ENCODE measurements around the gene ZNF804B.

ZNF804B gene

DNA sequence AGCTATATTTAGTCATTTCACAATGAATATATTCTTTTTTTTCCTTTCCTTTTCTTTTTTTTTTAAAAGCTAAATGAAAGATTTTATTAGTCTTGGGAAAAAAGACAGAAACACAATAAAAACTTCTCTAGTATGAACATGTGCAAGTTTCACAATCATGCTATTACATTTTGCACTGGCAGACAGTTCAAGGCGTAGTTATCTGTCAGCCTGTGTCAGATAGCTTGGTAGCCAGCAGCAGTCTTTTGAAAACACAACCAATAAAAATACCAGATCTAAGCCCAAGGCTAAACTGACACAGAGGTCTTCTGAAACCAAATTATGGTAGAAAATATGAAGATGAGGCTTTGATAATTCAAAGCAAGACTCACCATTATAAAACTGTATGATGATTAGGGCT lies 241.8 kb downstream of the ZNF804B start:
- no peak for DNase-seq

DNA sequence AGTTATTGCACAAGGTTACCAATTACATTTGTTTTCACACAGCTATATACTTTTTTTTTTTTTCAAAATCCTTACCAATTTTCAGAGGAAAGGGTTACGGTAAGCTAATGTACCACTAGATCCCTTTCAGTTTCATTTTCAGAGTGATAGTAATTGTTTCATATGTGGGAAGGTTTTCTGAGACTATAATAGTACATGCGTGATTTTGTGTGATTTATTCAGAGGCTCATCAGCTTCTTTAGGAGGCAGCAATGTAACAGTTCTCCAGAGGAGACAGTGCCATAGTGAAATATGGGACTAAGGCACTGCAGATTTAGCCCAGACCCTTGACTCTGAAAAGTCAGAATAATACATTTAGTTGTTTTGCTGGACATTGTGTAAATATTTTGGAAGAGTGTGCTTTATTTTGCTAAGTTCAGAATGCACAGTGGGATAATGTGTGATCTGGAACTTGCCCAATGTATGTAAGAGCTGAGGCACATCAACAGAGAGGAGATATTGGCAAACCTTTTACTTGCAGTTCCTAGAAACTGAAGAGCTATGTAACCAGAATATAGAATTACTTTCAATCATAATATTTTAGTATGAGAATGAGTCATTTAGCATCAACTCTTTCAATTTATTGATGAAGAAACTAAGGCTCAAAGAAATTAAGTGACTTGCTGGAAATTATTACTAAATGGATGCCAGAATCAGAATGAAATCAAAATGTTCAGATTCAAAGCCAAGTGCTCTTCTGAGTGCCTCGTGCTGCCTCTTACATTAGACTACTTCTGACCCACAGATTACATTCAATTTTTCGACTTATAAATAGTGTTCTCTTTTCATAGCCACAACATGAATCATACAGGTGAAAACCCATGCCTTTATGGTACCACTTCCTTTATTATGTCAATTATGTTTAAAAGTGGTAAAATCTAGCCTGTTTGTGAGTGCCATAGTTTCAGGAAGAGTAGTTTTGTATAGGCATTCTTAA lies 243.8 kb downstream of the ZNF804B start:
- DNase-seq = no peak

DNA sequence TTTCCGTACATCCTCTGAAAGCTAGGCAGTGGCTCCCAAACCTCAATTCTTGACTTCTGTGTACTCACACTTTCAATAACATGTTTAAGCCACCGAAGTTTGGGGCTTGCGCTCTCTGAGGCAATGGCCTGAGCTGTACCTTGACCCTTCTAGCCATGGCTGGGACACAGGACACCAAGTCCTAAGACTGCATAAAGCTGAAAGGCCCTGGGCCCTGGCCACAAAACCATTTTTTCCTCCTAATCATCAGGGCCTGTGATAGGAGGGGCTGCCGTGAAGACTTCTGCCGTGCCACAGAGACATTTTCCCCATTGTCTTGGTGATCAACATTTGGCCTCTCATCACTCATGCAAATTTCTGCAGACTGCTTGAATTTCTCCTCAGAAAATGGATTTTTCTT lies 252.5 kb downstream of the ZNF804B start:
- no peak for DNase-seq

DNA sequence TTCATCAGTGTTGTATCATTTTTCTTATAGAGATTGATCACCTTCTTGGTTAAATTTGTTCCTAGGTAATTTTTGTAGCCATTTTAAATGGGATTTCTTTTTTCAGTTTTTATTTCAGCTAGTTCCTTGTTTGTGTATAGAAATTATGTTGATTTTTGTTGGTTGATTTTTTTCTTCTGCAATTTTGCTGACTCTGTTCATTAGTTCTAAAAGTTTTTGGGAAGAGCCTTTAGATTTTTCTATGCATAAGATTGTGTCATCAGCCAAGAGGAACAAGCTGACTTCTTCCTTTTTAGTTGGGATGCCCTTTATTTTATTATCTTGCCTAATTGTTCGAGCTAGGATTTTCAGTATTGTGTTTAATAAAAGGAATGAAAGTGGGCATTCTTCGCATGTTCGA lies 258.2 kb downstream of the ZNF804B start:
- DNase-seq = no peak

DNA sequence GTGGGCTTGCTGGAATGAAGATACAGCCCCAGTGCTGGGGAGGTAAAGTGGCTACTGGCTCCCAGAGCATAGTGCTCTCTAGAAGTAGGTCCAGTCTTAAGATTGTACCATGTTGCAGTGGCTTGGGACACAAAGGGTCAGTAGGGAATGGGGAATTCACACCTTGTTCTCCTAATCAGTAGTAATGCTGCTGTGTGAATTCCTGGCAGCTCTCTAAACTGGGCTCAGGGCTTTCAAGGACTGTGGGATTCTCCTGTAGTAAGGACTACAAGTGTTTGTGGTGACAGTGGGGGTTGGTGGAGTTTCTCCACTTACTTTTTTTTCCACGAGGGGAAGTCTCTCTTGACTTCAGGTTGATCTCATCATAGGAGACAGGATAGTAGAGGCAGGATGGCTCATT lies 262.2 kb downstream of the ZNF804B start:
- no peak for DNase-seq

DNA sequence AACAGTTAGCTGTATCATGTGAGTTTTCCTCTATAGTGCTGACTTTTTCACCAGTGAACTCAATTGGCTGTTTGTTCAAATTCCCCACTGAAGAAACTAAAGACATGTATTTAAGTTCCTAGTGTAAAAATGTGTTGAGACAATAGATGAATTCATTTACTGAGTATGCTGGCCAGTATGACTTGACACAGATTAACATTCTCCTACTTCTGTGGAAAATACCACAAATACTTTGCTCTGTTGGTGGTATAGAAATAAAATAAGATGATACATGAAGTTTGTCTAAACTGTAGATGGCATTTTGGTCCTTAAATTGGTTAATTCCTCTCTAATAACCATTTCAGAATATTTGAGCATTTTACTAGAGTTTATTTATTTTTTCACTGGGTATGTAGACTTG lies 263.7 kb downstream of the ZNF804B start:
- no peak for DNase-seq

DNA sequence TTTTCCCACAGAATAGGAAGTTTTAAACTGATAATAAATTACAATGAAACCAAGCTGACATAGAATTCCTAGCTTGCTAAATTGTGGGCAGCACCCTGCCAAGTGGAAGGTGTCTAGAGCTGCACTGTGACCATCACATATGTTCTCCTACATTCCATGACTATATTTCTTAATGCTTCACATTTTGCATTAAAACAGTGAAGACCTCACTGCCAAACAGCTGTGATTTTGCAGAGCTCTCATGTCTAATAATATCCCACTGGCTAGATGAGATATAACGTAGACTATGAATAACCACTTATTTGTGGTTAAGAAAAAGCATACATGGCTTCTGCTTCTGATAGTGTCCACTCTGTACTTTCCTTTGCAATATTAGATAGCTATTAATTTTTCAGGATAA lies 264.4 kb downstream of the ZNF804B start:
- DNase-seq = no peak

DNA sequence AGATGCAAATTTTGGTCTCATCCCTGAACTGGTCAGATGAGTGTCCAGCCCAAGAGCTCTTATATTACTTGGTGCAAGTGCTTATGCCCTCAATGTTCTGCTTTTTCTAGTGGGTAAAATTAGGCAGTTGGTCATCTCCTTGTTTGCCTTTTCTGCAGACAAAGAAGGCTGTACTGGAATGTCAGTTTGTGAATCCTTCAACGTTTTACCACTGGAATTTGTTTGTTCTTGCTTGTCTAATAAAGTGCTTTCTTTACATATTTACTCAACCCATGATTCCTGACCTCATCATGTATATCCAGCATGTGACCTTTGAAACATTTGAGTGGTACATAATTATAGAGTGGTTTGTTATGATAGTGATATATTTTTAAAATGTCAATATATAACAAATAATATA lies 268.3 kb downstream of the ZNF804B start:
- DNase-seq = no peak

DNA sequence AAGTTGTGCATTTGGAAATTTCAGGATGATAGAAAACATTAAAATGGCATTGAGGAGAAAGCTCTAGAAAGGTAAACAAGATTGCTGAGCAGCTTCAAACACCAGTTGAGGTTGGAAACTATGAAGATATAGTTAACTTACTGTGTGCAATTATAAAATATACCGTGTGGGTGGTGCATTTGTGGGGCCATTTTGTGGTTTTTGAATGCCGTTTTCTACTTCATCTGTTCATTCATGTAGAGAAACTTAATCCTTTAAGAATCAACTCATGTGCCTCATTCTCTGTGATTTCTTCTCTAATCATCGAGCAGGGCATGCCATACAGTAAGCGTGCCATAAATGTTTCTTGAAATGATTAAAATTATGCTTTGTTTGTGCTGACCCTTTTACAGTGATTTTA lies 268.8 kb downstream of the ZNF804B start:
- no peak for DNase-seq

DNA sequence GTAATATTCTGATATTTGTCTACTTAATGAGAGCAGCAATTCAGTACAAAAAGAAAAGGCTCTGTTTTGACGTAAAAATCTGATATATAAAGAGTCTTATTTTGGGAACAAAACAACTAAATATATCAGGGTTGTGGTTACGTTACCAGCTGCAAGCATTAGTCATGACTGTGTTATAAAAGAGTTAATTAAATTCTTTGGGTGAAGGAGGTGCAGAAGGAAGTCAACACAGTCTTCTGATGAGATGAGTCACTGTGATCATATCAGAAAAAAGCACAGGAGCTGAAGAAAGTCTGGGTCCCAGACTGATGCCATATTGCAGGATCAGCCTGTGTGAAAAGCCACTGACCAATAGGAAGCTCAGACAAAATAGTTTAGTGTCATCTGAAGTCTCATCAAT lies 270.4 kb downstream of the ZNF804B start:
- DNase-seq = no peak

DNA sequence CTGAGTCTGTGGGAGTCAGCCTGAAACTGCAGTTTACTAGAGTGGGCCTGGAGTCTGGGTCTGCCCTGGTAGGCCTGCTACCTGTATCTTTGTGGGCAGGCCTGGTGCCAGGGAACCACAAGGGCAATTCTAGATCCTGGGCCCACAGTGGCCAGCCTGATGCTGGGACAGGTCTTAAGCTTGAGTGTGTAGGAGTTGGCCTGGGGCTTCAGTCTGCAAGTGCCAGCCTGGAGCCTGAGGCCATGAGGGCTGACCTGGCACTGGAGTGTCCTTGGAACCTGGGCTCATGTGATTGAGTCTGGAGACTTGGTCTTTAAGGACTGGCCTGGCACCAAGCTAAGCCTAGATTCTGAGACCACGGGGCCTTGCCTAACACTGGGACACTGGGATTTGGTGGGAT lies 281.7 kb downstream of the ZNF804B start:
- no peak for DNase-seq

DNA sequence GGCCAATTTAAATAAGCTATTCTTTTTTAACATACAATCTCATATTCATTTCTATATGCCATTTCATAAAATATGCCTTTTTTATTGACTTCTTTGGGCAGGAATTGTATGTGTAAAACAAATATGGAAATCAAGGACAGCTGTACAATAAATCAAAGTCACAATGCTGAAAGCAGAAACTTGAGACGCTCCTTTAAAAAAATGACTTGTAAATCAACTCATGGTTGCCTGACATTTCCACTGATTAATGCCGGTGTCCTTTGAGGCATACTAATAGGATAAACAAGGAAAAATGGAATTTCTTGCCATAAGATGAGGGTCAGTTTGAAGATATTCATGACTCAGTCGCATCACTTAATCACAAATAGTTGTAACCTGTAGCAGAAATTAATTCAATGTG lies 283.4 kb downstream of the ZNF804B start:
- no peak for DNase-seq

DNA sequence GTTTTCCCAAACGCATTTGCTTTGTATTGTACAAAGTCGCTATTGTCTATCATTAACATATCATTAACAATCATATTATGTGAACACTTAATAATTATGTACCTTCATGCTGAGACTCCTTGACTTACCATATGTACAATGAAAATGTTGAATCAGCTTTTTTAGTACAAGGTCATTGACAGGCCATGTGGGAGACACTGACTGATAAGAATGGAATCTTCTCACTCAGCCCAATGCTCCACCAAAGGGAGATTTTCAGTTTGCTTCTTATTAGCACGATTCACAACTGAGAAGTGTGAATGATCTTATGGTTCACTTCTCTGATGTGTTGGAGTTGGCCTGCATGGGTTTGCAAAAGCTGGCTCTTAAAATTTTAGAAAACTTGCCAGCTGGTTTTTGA lies 289.5 kb downstream of the ZNF804B start:
- DNase-seq = no peak

DNA sequence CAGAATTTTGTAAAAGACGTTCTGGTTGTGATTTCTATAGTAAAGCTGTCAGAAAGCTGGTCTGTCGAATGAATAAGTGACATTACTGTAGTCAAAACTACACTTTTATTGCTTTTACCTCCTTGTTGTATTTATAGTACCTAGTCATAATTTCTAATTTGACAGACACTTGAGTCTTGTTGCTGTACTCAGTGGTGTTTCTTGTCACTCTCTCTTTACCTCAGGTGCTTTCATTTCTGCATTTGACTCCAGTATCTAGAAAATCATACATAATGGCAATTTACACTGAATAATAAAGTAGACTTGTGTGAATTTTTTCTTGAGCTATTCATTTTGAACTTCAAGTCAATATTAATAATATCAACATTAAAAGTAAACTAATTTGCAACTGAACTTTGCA lies 293.6 kb downstream of the ZNF804B start:
- DNase-seq = no peak

DNA sequence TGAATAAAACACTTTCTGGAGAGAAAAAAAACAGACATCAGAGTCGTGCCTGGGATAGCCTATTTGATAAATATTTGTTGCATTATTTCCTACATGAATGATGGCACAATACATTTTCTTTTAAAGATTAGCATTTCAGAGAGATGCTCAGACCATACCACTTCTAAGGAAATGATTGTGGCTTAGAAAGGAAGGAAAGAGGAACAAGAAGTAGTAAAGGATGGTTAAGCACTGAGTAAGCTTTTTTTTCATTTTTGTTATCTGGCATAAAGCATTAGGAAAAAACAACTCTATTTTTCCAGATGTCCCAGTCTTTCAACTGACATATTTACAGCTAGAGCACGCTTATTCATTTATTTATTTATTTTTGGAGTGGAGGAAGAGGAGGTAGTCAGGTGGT lies 294.9 kb downstream of the ZNF804B start:
- no peak for DNase-seq

DNA sequence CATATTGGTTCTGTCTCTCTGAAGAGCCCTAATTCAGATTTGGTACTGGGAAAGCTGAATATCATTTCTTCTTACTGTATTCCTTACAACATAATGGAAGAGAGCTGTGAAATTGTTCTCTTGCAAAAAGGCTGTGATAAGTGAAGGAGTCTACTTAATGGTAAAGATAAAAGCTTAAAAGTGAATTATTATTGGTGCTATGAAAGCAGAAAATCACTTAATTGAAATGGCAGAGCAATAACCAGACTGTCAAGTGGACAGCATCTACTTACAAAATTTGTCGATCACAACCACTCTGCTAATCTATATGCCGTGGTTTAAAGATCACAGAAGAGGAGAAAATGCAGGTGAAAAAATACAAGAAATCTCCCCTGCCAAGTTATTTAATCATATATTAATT lies 300.7 kb downstream of the ZNF804B start:
- no peak for DNase-seq

DNA sequence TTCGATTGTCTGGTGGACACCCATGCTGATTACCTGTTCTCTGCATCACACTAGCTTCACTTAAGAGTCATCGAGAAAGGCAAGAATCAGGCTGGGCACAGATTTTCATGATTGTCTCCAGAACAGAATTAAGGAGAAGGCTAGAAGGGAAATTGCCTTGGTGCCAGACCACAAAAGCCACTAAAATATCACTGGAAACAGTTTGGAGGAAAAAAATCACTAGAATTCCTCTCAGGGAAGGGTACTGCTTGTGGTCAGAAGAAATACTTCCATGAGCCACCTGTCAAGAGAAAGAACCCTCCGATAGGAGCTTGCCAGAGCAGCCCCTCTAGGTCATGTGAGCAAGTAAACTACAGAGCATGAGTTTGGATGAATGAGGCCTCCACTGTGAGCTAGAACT lies 305.3 kb downstream of the ZNF804B start:
- DNase-seq = no peak

DNA sequence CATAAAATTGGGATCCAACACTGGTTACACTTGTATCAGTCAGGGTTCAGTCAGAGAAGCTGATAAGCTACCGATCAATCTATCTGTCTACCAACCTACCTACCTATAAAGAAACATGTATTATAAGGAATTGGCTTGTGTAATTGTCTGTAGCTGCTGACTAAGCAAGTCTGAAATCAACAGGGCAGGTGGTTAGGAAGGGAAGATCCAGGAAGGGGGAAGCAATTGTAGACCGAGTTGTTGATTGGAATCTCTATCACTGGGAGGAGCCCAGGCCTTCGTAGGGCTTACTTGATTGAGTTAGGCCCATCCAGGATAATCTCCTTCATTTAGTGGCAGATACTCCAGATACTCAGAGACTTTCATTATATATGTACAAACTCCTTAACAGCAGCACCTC lies 307.5 kb downstream of the ZNF804B start:
- DNase-seq = no peak

DNA sequence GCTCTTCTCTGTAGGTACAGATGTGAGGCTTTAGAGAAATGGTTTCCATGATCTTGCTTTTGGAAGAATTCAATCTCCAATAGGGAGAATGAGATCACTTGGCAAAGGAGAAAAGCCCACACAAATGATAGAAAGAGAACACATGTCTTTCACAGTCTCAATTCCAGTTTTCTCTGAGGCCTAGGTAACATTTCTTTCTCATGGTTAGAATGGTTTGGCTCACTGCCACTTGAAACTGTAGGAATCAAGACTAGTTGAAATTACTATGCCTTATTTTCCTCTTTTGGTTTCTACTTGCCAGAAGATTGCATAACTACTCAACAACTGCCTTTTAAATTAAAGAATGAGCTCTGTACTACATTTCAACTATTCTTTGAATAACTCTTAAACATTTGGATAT lies 312.6 kb downstream of the ZNF804B start:
- no peak for DNase-seq

DNA sequence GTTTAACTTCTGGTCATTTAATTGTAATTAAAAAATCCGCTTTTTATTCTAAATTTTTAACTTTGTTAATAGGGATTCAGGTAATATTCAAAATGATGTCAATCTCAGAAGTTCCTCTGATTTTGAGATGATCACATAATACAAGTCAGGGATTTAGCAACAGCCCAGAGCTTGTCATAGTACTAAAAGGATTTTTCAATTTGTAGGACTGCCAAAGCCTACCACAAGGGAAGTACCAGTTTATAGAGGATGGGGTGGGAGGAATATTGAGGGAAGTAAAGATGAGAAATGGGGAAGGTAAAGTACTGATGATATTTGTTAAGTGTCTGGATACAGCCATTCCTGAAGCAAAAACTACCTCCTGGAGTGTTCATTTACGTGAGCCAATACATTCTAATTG lies 314.3 kb downstream of the ZNF804B start:
- DNase-seq = no peak

DNA sequence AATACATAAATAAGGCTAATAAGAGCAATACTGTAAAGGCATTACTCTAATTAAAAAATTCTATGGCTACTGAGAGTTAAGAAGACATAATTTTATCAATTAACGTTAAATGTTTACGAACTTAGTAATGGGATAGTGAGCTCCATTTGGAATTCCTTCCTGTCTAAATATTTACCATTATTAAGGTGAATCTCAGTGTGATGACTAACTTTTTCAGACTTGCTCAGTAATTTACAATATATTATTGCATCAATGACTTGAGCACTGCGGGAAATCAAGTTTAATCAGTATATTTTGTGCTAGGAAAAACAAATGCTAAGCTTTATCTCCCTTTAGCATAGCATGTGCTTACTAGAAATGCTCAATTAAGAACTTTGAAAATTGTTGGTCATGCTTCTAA lies 318.5 kb downstream of the ZNF804B start:
- no peak for DNase-seq

DNA sequence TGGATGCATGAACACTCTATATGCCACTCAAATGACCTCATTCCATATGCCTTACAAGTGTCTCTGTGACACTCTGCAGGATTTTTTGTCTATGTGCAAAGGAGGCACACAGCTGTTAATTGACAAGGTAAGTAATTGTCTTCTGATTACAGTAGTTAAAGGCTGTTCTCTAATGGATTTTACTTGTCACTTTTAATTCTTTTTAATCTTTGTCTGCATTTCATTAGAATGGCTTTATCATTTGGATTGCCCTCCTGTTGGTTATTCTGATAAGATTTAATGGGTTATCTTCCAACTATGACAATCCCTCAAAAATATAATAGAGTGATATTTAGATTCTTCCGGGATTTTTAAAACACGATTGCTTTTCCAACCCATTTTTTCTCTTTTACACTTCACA lies 326.1 kb downstream of the ZNF804B start:
- no peak for DNase-seq

DNA sequence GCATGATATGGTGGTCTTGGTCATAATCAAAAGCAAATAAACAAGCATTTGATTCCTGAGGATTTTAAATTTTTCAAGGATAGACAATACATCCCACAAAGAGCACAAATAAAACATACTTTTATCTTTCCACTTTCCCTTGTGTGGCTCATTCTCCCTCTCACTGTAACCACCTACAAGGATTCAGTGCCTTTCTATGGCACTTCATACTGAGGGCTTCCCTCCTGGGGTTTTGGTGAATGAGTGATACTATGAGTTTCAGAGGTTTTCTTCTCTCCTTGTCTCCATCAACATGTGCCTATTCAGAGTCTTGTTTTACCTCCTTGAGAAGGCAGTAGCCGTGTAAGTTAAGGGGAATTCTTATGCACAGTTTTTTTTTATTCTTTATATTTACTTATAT lies 332.1 kb downstream of the ZNF804B start:
- no peak for DNase-seq

DNA sequence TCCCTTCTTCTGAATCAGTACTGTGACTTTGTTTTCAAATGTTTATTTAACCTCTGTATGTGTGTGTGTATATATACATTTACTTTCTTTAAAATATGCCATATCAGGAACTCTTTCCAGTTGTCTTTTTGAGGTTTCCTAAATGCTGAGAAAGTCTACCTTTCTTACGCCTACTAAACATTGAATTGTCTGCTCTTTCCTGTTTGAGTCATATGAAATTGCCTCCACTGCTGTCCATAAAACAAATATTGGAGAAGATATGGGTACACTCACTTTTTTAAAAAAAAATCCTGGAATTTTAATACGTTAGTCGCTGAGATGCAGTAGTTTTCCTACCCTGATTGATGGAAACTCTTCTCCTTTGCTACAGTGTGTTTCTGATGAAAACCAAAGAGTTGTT lies 334.8 kb downstream of the ZNF804B start:
- DNase-seq = no peak

DNA sequence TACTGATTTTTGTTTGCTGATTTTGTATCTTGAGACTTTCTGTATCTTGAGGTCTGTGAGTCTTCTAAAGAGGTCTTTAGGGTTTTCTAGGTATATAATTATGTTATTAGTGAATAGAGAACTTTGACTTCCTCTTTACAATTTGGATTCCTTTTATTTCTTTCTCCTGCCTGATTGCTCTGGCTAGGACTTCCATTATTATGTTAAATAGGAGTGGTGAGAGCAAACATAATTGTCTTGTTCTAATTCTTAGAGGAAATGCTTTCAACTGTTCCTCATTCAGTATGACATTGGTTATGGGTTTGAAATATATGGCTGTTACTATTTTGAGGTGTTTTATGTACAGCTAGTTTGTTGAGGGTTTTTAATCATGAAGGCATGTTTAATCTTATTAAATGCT lies 344.1 kb downstream of the ZNF804B start:
- no peak for DNase-seq
